Stimulated activated CD4-positive, alpha-beta T cell treated with anti-CD3 and anti-CD28 coated beads, Interleukin-4, amount 100 ng/mL, for 48 hours (primary cell): Measurements from ENCODE around the gene OR7A5.
A peak's percentile ranks its signal among the peaks of the same experiment; 100 is the strongest.
"Not testable (repeated sequence)": the region's sequence is repeated elsewhere in the genome, so short reads cannot be mapped to it uniquely, and the experiment has no call there.

Experiments used
- DNase-seq, 2 donors: peaks; one replicate each; pipeline ENCODE4 v3.0.0-alpha.2; 2020; ENCODE audit warnings: low read depth in 2 of 2

Gene OR7A5

GRCh38 chr19:14785102-14785793 is 49.7 kb downstream of the OR7A5 start:
- DNase-seq = not testable (repeated sequence)

DNA sequence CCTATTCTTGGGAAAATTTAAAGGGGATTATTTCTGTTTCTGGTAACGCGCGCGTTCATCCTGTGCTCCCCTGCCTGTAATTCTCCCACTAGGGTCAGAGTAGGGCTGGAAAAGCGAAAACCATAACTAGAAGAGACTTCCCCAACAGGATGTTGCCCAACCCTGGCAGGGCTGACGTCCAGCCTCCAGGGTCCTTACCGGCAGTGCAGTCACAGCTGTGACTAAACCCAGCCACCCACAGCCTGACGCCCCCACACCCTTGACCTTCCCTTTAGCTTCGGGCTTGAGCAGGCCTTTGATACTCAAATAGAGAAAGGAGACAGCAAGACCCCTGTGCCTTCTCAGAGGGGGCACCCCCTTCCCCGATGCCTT is 50.3 kb downstream of the OR7A5 start:
- peak in 1 of 2 donors; percentile 19 for DNase-seq

DNA sequence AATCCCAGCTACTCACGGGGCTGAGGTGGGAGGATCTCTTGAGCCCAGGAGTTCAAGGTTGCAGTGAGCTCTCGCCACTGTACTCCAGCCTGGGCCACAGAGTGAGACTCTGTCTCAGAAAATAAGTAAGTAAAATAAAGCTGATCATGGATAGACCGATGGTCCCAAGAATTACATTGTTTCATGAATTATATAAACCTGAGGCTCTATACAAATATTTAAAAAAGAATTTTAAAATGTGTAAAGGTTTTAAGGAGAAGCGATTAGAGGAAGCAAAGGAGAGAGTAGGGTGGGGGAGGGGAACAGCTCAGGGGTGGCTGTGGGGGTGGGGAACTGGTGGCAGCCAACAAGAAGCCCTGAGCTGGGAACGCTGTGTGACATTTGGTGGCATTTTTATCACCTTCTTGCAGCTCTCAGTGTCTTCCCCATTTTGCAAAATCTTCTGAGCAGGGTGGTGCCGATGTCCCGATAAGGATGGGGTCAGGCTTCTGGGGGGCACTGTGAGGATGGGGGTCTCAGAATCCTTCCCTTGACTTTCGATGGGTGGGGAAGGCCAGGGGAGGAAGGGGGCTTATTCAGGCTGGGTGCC is 51.5 kb downstream of the OR7A5 start:
- not testable (repeated sequence) for DNase-seq

- no peak for DNase-seq
These were observed 52.2 kb downstream of the OR7A5 start for GRCh38 chr19:14782626-14783409.

DNA sequence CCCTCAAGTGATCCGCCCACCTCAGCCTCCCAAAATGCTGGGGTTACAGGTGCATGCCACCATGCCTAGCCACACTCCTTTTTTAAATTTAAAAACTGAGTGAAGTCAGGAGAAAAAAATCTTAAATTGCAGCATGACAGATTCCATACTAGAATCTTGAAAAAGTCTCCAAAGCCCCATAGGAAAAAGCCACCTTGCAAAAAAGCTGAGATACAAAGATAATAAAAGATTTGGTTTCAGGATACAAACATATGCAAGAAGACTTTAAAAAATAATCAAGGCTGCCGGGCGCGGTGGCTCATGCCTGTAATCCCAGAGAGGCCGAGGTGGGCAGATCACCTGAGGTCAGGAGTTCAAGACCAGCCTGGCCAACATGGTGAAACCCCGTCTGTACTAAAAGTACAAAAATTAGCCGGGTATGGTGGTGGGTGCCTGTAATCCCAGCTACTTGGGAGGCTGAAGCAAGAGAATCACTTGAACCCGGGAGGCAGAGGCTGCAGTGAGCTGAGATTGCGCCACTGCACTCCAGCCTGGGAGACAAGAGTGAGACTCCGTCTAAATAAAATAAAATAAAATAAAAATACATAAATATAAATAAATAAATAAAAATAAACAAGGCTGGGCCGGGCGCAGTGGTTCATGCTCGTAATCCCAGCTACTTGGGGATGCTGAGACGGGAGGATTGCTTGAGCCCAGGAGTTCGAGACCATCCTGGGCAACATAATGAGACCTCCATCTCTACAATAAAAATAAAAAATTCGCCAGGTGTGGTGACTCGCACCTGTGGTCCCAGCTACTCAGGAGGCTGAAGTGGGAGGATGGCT is 53.1 kb downstream of the OR7A5 start:
- DNase-seq = not testable (repeated sequence)

DNA sequence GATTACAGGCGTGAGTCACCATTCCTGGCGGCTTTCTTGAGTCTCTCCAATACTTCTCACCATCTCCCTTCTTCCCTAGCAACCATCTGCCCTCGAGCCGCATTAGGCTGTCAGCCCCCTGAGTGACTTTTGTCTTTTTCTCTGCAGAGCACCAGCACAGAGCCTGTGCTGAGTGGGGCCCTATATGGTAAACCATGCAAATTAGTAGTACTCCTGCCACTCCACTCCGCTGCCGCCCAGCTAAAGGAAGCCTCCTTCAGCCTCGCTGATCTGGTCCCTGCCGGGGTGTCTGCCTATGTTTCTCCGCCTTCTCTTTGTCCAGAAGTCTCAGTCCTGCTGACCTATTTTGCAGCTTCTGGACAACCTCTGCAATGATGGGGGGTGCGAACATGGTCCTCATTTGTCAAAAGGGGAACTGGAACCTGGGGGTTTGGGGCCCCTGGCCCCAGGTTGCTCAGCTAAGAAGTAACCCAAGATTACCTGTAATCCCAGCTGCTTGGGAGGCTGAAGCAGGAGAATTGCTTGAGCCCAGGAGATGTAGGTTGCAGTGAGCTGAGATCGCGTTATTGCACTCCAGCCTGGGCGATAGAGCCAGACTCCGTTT is 54.3 kb downstream of the OR7A5 start:
- DNase-seq = not testable (repeated sequence)

GRCh38 chr19:14779151-14779550 is 55.8 kb downstream of the OR7A5 start:
- no peak for DNase-seq

DNA sequence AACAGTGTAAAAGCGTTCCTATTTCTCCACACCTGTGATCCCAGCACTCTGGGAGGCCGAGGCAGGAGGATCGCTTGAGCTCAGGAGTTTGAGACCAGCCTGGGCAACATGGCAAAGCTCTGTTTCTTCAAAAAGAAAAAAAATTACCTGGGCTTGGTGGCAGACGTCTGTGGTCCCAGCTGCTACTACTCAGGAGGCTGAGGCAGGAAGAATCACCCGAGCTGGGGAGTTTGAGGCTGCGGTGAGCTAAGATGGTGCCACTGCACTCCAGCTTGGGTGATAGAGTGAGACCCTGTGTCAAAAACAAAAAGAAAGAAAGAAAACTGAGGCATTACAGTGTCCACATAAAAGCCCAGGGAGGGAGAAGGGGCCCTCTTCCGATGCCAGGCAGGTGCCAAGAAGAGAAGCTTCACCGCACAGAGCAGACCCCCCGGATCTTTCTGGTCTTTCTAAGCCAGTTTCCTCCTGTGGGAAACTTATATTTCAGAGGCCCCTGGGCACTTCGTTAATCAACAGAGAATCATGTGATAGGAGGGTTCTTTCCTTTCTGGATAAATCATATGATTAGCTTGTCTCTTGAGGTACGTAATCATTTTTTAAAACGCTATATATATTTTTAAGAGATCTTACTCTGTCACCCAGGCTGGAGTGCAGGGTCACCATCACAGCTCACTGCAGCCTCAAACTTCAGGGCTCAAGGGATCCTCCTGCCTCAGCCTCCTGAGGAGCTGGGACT is 56.7 kb downstream of the OR7A5 start, which contains the start of gene ADGRE2:
TSS of gene ADGRE2 (minus strand) at position 451 of the 736 bp plus-strand sequence. CDS start 1,804 bp downstream, outside the sequence.
- DNase-seq = not testable (repeated sequence)

- not testable (repeated sequence) for DNase-seq
These were observed 57.3 kb downstream of the OR7A5 start for GRCh38 chr19:14777645-14778044.
